Activated gamma-delta T cell (primary cell): Measurements from ENCODE around the gene CROCC.

ENCODE experiments used
- DNase-seq: peaks from one replicate; lab custom pipeline; 2025; lab: John Stamatoyannopoulos, UW

CROCC gene

DNA sequence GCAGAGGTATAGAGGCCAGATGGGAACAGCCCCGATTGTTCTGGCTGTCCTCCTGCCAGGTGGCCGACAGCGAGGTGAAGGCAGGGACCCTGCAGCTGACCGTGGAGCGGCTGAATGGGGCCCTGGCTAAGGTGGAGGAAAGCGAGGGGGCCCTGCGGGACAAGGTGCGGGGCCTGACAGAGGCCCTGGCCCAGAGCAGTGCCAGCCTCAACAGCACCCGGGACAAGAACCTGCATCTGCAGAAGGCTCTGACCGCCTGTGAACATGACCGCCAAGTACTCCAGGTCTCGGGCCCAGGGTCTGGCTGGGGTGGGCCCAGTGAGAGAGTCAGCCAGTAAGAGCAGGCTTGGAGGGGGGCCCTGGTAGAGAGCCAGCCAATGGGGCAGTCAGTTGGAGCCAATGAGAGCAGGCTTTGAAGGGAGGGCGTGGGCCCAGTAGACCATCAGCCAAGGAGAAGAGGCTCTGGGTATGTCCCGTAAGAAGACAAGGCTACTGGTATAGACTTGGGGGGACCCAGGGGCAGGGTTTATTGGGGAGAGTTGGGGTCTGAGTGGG, 47.4 kb downstream of the CROCC start:
- no peak for DNase-seq

DNA sequence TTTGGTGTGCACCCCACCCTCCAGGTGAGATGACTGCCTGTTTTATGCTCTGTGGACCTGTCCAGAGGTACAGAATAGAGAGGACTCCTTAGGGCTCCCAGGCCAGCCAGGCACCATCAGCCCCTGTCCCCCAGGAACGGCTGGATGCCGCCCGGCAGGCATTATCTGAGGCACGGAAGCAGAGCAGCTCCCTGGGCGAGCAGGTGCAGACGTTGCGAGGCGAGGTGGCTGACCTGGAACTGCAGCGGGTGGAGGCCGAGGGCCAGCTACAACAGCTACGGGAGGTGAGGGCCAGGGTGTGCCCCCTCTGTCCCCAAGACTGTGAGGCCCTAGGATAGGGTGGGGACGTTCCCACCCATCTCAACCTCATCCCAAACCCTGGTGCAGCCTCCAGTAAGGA, 47.9 kb downstream of the CROCC start:
- DNase-seq = no peak

- no peak for DNase-seq
Observed at GRCh38 chr1:16970132-16970910, 48.6 kb downstream of the CROCC start.

- DNase-seq = no peak
Observed at GRCh38 chr1:16971341-16972188, 49.8 kb downstream of the CROCC start.

DNA sequence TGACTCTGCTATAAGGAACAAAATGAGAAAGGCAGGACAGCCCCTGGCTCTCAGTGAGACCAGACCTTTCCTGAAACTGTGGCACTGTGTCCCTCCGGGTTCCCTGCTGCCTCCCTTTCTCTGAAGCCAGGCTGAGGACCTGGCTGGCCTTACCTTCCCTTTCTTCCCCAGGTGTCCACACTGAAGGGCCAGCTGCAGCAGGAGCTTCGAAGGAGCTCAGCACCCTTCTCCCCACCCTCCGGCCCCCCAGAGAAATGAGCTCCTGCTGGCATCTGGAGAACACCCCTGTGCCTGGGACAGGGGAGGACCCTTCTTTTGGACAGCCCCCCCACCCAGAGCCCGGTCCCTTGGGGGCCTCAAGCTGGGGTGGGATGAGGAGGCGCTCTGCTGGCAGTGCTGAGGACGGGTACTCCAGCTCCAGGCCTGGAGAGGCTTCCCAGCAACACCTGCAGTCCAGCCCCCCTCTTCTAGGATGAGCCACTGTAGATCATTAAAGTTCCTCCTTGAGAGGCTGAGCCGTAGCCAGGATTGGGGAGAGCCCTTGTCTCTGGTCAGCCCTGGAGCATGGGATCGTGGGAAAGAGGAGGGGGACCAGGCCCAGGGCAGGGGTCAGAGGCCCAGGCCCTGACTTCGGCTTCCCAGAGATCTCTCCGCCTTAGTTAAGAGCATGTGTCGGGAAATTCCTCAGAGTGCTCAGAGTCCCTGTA, 50.6 kb downstream of the CROCC start:
- no peak for DNase-seq

DNA sequence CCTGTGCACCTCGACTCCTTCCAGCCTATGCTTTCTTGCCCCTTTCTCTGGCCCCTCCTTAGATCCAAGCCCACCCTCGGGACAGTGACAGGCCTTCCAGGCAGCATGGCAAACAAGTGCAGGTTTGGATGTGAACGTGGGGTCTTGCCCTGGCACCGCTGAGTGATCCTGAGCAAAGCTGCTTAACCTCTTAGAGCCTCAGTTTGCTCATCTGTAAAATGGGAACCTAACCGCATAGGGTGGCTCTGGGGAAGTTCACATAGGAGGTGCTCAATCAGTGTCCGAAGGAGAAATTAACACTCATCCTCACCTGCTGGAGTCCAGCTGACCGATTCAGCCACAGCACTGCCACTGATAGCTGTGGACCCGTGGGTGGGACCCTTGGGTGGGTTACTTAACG, 51.5 kb downstream of the CROCC start:
- no peak for DNase-seq

- DNase-seq = no peak
Observed at GRCh38 chr1:16975211-16975610, 53.5 kb downstream of the CROCC start.

GRCh38 chr1:16975838-16976237, 54.1 kb downstream of the CROCC start:
- DNase-seq = no peak

DNA sequence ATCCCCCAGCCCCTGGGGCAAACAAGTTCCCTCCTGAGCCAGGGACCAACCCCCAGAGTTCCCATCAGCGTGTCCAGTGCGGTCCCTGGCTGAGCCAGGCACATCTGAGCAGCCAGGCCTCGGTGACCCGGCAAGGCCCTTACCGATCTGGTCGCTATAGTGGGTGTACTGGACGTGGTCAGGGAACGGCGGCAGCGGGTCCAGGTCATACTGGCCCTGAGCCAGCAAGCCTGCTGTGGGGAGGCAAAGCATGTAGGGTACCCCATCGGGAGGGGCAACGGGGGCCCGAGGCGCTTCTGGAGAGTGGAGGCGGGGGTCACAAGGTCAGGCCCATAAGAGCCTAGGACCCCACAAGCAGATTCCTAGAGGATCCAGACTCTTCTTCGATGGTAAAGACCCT, 55.2 kb downstream of the CROCC start:
- DNase-seq = no peak

- no peak for DNase-seq
Observed at GRCh38 chr1:16977377-16977776, 55.6 kb downstream of the CROCC start.

- no peak for DNase-seq
Observed at GRCh38 chr1:16978139-16978538, 56.4 kb downstream of the CROCC start.

- no peak for DNase-seq
Observed at GRCh38 chr1:16978567-16979474, 57.1 kb downstream of the CROCC start.

GRCh38 chr1:16979475-16980327, 58.0 kb downstream of the CROCC start:
- no peak for DNase-seq

DNA sequence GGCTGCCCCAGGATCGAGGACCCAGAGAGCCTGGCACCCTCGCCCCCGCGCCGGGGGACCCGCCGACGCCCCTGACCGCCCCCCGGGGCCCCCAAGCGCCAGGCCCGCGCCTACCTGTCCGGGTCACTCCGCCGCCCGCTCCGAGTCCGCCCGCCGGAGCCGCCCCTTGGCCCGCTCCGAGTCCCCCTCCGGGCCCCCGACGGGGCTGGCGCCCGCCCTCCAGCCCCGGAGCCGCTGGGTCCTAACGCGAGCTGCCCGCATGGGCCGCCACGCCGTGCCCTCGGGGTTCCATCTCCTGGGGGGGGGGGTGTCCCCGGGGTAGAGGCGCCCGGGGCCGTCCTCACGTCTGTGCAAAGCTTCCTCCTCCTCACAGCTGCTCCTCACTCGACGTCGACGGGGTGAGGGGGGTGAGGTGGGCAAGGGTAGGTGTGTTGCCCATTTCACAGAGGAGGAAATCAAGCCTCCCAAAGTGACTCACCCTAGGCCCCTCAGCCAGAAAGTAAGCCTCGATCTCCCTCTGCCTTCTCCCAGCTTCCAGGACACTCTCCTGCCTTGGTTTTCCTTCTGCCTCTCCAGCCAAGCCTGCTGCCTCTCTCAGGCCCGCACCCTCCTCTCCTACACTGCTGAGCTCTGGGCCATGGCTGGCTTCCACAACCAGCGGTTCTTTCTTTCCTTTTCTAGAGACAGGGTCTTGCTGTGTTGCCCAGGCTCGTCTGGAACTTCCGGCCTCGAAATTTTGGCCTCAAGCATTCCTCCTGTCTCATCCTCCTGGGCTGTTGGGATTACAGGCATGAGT, 58.9 kb downstream of the CROCC start, which contains the start of gene MFAP2:
TSS of gene MFAP2 (minus strand) at position 148 of the 796 bp plus-strand sequence. CDS start 2,347 bp downstream, outside the sequence.
- DNase-seq = no peak

GRCh38 chr1:16981269-16981849, 59.6 kb downstream of the CROCC start:
- no peak for DNase-seq

GRCh38 chr1:16982902-16983301, 61.2 kb downstream of the CROCC start:
- no peak for DNase-seq

GRCh38 chr1:16983649-16984048, 61.9 kb downstream of the CROCC start:
- DNase-seq = no peak

DNA sequence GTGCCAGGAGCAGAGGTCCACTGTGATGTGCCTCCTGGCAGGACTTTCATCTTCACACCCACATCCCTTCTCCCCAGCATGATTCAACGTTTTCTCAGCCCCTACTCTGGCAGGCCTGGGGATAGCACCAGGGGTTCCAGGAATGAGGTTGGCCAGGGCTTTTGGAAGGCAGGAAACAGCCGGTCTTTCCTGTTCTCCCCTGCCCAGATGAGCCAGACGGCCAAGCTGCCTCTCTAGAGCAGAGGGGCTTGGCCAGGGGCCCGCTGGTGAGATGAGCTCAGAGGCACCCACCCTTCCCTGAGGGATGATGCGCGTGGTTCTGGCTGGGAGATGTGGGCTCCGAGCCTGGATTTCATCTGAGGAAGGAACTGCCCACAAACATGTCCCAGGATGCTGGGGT, 63.0 kb downstream of the CROCC start:
- DNase-seq = no peak

- DNase-seq = no peak
Observed at GRCh38 chr1:16986113-16986512, 64.4 kb downstream of the CROCC start.
